Lower leg skin (tissue), 3 donors: ENCODE results near the gene INTS11.

ENCODE experiments used
- CTCF ChIP-seq, 3 donors: fragments of 450-650 bp; IDR thresholded peaks; one replicate each; pipeline ENCODE4 v1.5.1; 2016; ENCODE audit warnings: antibody characterized with exemption in 3 of 3, mild to moderate bottlenecking in 3 of 3, moderate library complexity in 2 of 3
- POLR2A ChIP-seq, 2 donors: fragments of 450-650 bp; IDR thresholded peaks; one replicate each; pipeline ENCODE4 v1.6.1; 2016 to 2017; ENCODE audit warnings: antibody characterized with exemption in 2 of 2, mild to moderate bottlenecking in 1 of 2, moderate library complexity in 1 of 2

GRCh38 chr1:1345860-1346500 lies 21.5 kb upstream of the INTS11 start:
- TF ChIP-seq CTCF (IDR thresholded peaks at IDR 0.05) (no peak), POLR2A (IDR thresholded peaks at IDR 0.05) (no peak)
